HG02840 (cell line): ENCODE measurements around the gene NEURL3.

Experiments
- ATAC-seq: cut with Tn5 transposase; IDR thresholded peaks from one replicate; pipeline ENCODE4 v1.9.1; 2021; ENCODE audit warnings: mild to moderate bottlenecking, moderate library complexity, moderate number of reproducible peaks; ENCODE audit not compliant: unreplicated experiment, low FRiP score

The NEURL3 gene

DNA sequence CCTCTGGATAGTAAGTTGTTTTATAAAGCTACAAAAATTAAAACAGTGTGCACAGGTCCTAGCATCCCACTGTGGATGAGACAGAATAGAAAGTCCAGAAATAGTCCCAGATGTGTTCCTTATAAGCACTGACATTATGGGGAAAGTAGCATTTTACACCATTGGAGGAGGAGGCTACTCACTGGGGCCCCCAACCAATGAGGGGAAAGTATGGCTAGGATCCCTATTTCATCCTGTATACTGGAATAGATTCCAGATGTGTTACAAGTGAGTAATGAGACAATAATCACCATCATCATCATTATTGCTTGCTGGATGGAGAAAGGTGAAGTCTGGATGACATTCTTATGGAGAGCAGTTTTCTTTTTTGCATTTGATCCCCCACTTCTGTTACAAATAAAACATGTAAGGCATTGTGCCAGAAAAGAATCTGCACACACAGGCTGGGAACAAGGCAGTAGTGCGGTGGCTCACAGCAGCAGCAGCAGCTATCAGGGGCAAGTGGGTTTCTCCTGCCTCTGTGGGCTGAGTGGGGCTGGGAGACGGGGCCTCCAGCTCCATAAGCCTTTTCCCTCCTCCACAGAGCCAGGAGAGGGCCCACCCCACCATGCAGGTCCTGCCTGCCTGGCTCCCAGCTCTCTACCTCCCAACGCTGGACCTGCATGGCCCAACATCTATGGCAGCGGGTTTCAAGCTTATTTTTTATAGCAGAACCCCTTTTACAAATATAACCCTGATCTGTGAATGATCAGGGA lies 36.4 kb upstream of the NEURL3 start:
- ATAC-seq: no peak

GRCh38 chr2:96540136-96540535 lies 35.0 kb upstream of the NEURL3 start:
- no peak for ATAC-seq

- ATAC-seq: no peak
Observed at GRCh38 chr2:96539215-96539920, 34.2 kb upstream of the NEURL3 start.

- no peak for ATAC-seq
Observed at GRCh38 chr2:96538487-96539214, 33.5 kb upstream of the NEURL3 start.

DNA sequence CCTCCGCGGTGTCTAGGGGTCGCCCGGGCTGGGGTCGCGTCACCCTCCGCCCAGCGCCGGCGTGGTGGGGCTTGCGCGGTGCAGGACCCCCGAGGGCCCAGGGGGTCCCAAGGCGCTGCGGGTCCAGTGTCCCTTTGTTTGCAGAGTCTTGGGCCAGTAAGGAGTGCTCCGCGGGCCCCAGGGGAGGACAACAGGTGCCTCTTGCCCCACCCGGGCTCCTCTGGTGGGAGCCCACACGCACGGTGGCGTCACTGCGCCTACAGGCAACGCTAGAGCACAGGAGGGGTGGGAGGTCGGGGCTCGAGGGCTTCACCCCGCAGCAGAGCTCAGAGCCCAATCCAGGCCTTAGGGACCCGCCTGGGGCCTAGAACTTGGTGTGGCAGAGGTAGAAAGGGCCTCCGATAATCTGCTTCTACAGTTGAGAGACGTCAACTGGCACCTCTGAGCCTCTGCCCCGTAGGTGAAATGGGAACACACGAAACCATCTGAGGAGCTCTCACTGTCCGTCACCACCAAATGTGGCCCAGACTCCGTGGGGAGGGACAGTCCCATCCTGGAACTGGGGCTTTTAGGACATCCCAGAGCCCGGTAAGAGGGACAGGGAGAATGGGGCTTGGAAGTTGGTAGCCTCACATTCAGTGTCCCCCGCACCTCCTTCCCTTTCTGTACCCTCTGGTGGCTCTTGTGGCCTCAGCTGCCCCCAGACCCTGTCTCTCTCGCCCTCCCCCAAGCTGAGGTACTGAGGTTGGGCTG lies 32.8 kb upstream of the NEURL3 start:
- ATAC-seq: peak; percentile 3

DNA sequence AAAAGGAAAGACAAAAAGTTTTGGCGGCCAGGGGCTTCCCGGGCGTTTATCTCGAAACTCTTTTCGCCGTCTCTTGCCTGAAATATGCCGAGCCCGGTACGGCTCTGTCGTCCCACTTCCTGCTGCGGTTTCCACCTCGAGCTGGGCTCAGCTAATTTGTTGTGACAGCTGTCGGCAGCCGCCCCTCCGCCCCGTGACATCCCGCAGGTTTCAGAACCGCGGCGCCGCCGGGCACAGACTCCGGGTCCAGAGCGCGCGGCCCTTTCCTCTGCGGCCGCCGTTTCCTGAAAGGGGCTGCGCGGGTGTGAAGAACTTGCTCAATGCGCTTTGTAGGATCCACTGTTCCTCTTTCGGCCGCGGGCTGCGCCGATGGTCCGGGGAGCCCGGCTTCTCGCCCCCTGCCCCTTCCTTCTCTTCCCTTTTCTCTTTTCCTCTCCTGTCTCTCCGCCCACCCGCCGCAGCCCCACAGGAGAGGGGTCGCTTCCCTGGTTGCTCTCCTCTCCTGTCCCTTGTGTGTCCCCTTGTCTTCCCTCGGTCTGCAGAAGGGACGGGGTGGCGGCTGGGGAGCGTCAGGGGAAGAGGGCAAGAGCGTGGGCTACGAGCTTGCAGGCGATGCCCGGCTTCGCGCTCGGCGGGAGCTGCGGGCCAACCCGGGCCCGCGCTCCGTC lies 32.0 kb upstream of the NEURL3 start:
- ATAC-seq: peak; percentile 59

- peak; percentile 48 for ATAC-seq
Observed at GRCh38 chr2:96536445-96537065, 31.4 kb upstream of the NEURL3 start, which contains the start of gene ARID5A. ARID5A (plus strand) TSS chr2:96536752; CDS start chr2:96536827, 75 bp downstream.

GRCh38 chr2:96535331-96535730 lies 30.2 kb upstream of the NEURL3 start:
- ATAC-seq: no peak

GRCh38 chr2:96534701-96535181 lies 29.6 kb upstream of the NEURL3 start:
- no peak for ATAC-seq

DNA sequence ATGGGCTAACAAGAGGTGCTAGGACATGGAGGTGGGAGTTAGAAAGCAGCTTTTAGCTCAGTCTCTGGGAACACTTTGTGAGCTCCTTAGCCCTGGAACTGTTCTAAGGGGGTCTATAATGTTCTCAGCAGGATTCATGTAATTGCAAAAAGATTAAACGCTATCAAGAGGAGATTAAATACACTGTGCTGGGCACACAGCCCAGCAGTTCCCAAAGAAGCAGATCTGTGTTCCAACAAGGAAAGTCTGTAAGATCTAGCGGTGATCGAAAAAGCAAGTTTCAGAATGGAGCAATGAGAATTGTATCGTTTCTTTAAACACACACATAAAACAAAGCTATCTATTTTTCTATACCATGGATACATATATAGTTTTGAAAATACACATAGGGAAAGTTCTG lies 29.0 kb upstream of the NEURL3 start:
- no peak for ATAC-seq

DNA sequence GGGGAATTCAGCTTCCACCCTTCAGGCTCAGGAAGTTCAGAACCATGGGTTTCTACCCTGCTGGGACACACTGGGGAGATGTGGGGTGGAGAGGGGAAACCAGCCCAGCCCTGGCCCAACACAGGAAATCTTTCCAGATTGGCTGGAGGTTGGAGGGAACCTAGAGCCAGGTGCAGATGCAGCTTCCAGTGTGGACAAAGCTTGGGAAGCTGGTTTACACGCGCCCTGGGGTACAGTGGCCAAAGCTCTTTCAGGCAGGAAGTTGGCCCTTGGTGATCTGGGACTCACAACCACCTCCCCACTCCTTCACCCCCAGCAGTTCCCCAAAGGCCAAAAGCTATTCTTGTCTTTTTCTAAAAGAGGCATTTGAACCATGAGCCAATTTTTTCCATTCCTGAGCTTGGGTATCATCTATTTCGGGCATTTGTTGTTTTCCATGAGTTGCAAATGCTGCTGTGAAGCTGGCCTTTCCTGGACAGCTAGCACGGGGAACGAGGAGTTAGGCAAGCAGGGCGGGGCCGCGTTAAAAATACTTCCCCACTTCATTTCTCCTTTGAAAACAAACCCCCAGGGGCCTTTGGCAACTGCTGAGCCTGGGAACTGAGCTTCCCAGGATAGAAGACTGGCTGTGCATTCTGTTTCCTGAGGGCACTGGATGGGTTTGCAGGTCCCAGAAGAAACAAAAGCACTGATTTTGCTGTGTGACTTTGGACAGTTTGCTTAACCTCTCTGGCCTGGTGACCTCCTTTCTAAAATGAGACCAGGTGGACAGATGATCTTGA lies 28.3 kb upstream of the NEURL3 start:
- no peak for ATAC-seq

DNA sequence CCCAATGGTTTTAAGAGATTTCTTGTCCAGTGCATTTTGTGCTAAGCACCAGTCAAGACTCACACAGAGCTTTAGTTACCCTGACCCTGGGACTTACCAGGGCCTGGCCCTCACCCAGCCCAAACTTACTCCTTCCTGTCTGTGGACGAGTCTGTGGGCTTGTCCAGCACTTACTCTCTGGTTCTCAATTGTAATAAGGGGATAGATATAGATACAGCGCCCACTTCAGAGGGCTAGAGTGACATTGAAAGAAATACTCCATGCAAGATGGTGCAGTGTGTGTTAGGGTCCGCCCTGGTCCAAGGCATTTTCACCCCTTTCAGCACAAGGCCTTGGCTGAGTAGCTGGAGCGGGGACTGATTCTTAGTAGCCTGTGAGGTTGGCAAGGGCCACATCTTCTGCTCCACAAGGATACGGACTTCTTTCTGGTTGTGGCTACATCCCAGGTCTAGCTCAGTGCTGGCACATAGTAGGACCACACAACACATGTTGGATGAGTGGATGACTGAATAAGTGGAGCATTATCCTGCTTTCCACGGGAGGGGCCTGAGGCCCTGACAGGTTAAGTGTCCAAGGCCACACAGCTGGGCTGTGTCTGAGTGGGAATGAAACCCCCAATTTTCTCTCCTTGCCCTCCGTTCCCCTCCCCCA lies 27.6 kb upstream of the NEURL3 start:
- no peak for ATAC-seq

DNA sequence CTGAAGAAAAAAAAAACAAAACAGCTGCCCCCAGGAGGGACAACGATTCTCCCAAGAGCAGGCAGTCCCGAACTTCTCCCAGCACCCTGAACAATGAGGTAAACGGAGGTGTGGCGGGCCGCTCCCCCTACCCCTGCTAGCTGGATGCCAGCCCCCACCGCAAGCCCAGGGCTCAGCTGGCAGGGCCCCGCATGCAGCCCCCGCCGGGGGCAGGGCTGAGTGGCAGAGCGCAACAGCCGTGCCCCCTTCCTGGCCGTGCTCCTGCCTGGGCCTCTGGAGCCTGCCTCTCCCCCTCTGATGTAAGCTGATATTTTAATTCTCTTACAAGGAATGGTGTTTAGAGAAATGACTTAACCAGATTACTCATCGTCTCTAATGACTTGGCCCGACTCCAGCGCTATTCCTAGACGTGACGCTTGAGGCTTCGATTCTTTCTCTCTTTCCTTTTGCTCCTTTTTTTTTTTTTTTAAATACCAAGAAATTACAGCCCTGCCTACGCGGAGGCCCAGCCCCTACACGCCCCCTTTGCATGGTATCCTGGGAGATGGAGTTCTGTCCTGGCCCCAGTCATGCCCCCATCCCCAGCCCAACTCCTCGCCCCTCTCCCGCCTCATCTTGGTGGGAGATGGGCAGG lies 26.8 kb upstream of the NEURL3 start:
- no peak for ATAC-seq

- no peak for ATAC-seq
Observed at GRCh38 chr2:96531366-96531765, 26.2 kb upstream of the NEURL3 start.

DNA sequence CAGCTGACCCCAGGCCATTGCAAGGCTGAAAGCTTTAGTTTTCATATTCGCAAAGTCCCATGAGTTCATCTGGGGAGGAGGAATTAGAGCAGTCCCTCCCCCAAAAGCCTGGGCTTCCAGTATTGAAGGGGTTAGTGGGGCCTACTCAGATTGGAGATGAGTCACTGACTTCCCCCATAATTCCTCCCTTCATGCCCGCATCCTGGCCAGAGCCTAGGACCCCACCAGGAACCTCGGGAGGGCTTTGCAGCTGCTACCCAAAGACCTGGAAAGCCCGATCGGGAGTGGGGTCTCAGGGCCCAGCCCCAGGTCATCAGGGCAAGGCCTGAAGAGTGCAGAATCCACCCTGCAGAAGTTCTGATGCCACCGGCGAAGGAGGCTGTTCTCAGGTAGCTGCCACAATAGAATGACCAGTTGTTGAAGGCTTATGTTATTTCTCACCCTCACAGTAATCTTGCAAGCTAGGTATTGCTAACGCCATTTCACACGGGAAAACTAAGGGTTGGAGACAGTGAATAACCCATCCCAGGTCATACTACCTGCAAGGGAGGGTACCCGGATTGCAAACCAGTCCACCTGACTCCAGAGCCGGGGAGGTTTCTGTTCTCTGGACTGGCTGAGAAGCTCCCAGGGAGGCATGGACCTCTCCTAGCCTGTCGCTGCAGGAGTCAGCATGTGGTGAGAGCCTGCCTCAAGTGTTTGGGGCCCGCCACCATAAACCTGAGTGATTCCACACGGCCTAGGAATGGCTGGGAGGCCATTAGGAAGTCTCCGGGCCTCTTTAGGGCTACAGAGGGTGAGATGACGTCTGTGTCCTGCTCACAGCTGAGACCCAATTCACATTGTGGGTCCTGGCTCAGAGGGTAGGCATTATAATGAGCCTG lies 25.6 kb upstream of the NEURL3 start:
- no peak for ATAC-seq

DNA sequence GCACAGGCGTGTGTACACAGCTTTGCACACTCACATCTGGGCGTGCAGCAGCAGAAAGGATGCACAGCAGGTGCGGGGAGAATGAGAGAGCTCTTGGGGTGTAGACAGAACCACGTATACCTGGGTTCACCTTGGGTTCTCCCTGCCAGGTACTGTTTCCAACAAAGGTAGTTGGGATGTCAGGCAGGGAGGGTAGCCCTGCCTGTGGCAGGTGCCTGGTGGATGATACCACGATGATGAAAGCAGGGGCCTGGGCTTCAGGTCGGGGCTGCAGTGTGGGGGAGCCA lies 24.9 kb upstream of the NEURL3 start:
- ATAC-seq: no peak
